ENCODE results near the gene KANK2. TPM values are rescaled to one million over a fixed set of nuclear protein-coding genes. Genes with fewer than 3 reads are reported as not detected.
"Not testable (repeated sequence)": the region's sequence is repeated elsewhere in the genome, so short reads cannot be mapped to it uniquely, and the experiment has no call there.

KANK2 gene
- total and polyA plus RNA-seq, 8 donors = 179 to 286 (median 254) TPM

GRCh38 chr19:11127905-11128304, 69.4 kb downstream of the KANK2 start:
- Histone ChIP-seq H3K27me3 (no peaks in the 10 kb centered on the region), H3K4me3 (no peak overlapping the region), H3K27ac (no peak overlapping the region), H3K36me3 (peaks cover 0 to 100% of the 10 kb centered on the region in 2 donors), H3K9me3 (no peaks in the 10 kb centered on the region), H3K4me1 (peaks cover 6 to 21% of the 10 kb centered on the region in 2 donors)
- intact Hi-C loops (cut with DNase I) = loop anchor here in 1 of 2 donors (5.0 kb wide), 1 partner anchor 91 kb away; no protein-coding TSS in a partner anchor
- ATAC-seq = no peak
- DNase-seq = no peak
- no peak for TF ChIP-seq CTCF (IDR thresholded peaks at IDR 0.05)

- peak; percentile 73 to 81 for TF ChIP-seq CTCF (IDR thresholded peaks at IDR 0.05)
- Histone ChIP-seq H3K36me3 (peaks cover 0 to 100% of the 10 kb centered on the region in 2 donors), H3K4me1 (peaks cover 6 to 13% of the 10 kb centered on the region in 2 donors), H3K9me3 (no peaks in the 10 kb centered on the region), H3K4me3 (no peak overlapping the region), H3K27me3 (no peaks in the 10 kb centered on the region), H3K27ac (no peak overlapping the region)
- intact Hi-C loops (cut with DNase I) = loop anchor here in 1 of 2 donors (5.0 kb wide), 1 partner anchor 89 kb away; no protein-coding TSS in a partner anchor
- DNase-seq = peak; percentile 74 to 86 (median 80)
- ATAC-seq = peak; percentile 69
These were observed 71.2 kb downstream of the KANK2 start for GRCh38 chr19:11125994-11126685.

- DNase-seq; H3K4me3 ChIP-seq; H3K9me3 ChIP-seq; intact Hi-C loops (cut with DNase I); H3K4me1 ChIP-seq; H3K27me3 ChIP-seq; H3K27ac ChIP-seq; ATAC-seq: not testable (repeated sequence)
- H3K36me3 ChIP-seq = peaks cover 0 to 100% of the 10 kb centered on the region in 2 donors
These were observed 73.2 kb downstream of the KANK2 start for GRCh38 chr19:11124157-11124556.

GRCh38 chr19:11123114-11123513, 74.2 kb downstream of the KANK2 start:
- peaks cover 0 to 100% of the 10 kb centered on the region in 2 donors for H3K36me3 ChIP-seq

GRCh38 chr19:11121963-11122362, 75.4 kb downstream of the KANK2 start:
- H3K27ac ChIP-seq; H3K4me1 ChIP-seq; intact Hi-C loops (cut with DNase I); H3K4me3 ChIP-seq; ATAC-seq; DNase-seq; H3K9me3 ChIP-seq; H3K27me3 ChIP-seq: not testable (repeated sequence)
- peaks cover 0 to 100% of the 10 kb centered on the region in 2 donors for H3K36me3 ChIP-seq

More at GRCh38 chr19:11123114-11123513, 74.2 kb downstream of the KANK2 start:
- DNase-seq = no peak
- Histone ChIP-seq H3K27ac (no peak overlapping the region), H3K4me1 (no peaks in the 10 kb centered on the region), H3K4me3 (no peak overlapping the region), H3K27me3 (no peaks in the 10 kb centered on the region), H3K9me3 (no peaks in the 10 kb centered on the region)
- intact Hi-C loops (cut with DNase I) = no loop called here
- ATAC-seq = no peak
- no peak for TF ChIP-seq CTCF (IDR thresholded peaks at IDR 0.05)

GRCh38 chr19:11116507-11116906, 80.8 kb downstream of the KANK2 start:
- Histone ChIP-seq H3K36me3 (peaks cover 2 to 100% of the 10 kb centered on the region in 2 donors), H3K9me3 (no peaks in the 10 kb centered on the region), H3K27ac (no peak overlapping the region), H3K4me3 (no peak overlapping the region), H3K27me3 (no peaks in the 10 kb centered on the region), H3K4me1 (no peaks in the 10 kb centered on the region)
- DNase-seq (no peak), ATAC-seq (no peak)
- TF ChIP-seq CTCF (IDR thresholded peaks at IDR 0.05) = no peak
- intact Hi-C loops (cut with DNase I) = no loop called here
